Measurements from ENCODE around the gene KLHL40. TPM values are rescaled to one million over a fixed set of nuclear protein-coding genes. Genes with fewer than 3 reads are reported as not detected.

Gene KLHL40
- total RNA-seq, 1 donor from 2014 or later = not detected

DNA sequence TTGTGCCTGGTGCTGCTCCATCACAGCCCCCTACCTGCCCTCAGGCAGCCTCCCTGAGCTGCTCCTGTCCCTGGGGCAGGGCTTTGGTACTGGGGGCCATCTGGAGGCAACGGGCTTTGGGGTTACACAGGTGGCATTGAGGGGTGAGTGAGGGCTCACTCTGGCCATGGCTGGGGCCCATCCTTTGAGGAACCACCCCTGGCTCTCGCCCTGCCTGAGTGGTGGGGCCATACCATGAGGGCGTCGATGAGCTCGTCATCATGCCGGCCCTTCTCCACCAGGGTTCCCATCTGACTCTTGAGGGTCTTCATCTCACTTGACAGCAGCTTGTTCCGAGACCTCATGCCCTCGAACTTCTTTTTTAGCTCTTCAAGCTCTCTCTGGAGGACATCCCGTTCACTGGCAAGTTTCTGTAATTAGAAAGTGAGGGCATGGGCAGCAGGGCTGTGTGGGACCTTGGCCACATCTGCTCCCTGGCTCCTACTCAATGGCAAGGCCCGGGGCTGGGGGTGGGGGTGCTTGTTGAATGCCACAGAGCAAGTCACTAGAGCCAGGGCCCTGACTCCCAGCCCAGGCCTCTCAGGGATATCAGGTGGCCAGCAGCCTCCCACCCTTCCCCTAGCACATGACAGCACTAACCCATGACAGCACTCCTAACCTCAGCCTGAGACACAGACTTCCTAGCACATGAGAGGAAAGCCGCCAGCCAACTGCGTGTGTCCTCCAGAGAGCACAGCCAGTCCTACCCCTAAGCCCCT lies 54.2 kb downstream of the KLHL40 start:
- no peak for DNase-seq (ENCODE audit: low spot score)

- DNase-seq (ENCODE audit: low spot score) = no peak
Observed at GRCh38 chr3:42741796-42742195, 56.5 kb downstream of the KLHL40 start.

Other genes with a start within 250 kb of the KLHL40 start
- gene VIPR1, start 182.9 kb upstream of the KLHL40 start, total RNA-seq = 72.7 TPM
- 37.2 TPM for gene SEC22C, start 103.6 kb upstream of the KLHL40 start, total RNA-seq
- 21.6 TPM for gene SS18L2, start 94.7 kb upstream of the KLHL40 start, total RNA-seq
- gene NKTR, start 84.9 kb upstream of the KLHL40 start, total RNA-seq = 137 TPM
- 32.1 TPM for gene ZBTB47, start 31.8 kb upstream of the KLHL40 start, total RNA-seq
- gene HHATL, start 17.3 kb downstream of the KLHL40 start, total RNA-seq = 0.73 TPM
- 1.2 TPM for gene CCDC13, start 87.7 kb downstream of the KLHL40 start, total RNA-seq
- 182 TPM for gene HIGD1A, start 119.0 kb downstream of the KLHL40 start, total RNA-seq
- gene ACKR2, start 123.9 kb downstream of the KLHL40 start, total RNA-seq = 17.2 TPM
- not detected for gene CYP8B1, start 190.3 kb downstream of the KLHL40 start, total RNA-seq
- gene ZNF662, start 220.6 kb downstream of the KLHL40 start, total RNA-seq = 45.1 TPM

Measured in ureter (tissue), 1 donor.